OCI-LY7 (cell line): ENCODE measurements around the gene CEP78.

Experiments
- EZH2phosphoT487 ChIP-seq: fragments of 200-600 bp; sonication (generic); IDR thresholded peaks from 2 replicates; pipeline ENCODE4 v1.6.1; 2018; ENCODE audit warnings: low read depth, borderline replicate concordance, mild to moderate bottlenecking, mixed run types, antibody characterized with exemption, low read length, moderate library complexity, mixed read lengths
- TF ChIP-seq, protein P1 (sequence below): fragments of 200-600 bp; sonication (generic); conservative IDR thresholded peaks from 2 replicates; pipeline ENCODE4 v1.5.1; 2014; ENCODE audit warnings: mild to moderate bottlenecking, antibody characterized with exemption, low read length, moderate library complexity, mixed read lengths

DNA sequence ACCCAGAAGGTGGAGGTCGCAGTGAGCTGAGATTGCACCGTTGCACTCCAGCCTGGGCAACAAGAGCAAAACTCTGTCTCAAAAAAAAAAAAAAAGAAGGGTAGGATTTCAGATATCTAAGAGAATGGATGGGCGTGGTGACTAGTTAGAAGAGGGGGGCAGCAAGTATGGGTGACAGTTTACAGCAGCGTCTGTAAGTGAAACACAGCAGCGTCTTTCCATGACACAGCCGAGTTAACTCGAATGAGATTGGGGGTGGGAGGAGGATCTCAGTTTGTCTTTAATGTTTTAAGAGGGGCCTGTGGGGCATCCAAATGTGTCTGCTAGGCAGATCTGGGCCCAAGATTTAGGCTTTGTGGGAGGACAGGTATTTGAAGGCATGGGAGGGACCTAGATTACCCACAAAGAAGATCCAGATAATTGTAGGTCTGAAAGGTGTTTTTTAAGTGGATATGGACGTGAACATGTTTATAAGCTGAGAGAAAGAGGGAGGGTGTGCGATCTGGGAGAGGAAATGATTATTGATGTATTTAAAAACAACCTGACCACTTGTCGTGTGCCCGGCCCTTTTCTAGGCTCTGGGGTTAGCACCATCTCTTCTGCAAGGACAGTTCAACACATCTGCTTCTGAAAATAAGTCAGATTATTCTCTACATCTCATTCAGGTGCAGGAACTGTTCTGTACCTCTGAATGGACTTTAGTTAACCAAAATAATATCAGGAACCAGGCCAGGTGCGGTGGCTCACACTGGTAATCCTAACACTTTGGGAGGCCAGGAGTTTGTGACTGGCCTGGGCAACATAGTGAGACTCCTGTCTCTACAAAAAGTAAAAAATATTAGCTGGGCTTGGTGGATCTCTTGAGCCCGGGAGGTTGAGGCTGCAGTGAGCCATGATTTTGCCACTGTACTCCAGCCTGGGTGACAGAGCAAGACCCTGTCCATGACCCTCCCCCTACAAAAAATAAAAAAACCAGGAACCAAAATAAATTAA lies 2.5 kb downstream of the CEP78 start:
- TF ChIP-seq, protein P1, sequence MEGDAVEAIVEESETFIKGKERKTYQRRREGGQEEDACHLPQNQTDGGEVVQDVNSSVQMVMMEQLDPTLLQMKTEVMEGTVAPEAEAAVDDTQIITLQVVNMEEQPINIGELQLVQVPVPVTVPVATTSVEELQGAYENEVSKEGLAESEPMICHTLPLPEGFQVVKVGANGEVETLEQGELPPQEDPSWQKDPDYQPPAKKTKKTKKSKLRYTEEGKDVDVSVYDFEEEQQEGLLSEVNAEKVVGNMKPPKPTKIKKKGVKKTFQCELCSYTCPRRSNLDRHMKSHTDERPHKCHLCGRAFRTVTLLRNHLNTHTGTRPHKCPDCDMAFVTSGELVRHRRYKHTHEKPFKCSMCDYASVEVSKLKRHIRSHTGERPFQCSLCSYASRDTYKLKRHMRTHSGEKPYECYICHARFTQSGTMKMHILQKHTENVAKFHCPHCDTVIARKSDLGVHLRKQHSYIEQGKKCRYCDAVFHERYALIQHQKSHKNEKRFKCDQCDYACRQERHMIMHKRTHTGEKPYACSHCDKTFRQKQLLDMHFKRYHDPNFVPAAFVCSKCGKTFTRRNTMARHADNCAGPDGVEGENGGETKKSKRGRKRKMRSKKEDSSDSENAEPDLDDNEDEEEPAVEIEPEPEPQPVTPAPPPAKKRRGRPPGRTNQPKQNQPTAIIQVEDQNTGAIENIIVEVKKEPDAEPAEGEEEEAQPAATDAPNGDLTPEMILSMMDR, result no peak
- TF ChIP-seq EZH2phosphoT487, result no peak
